Prostate gland (tissue), 2 donors: ENCODE measurements around the gene EFCC1. TPM values are rescaled to one million over a fixed set of nuclear protein-coding genes. Genes with fewer than 3 reads are reported as not detected.

Experiments
- DNase-seq: peaks from one replicate; pipeline ENCODE4 v3.0.0-alpha.2; 2019; ENCODE audit warnings: low spot score
- H3K27ac ChIP-seq, 2 donors: fragments of 200-600 bp; sonication (generic); 2 replicates each; pipeline ENCODE4 v1.5.1; 2017 to 2019
- H3K27me3 ChIP-seq: fragments of 200-600 bp; sonication (generic); replicated peaks from 2 replicates; pipeline ENCODE4 v1.5.1; 2019; ENCODE audit not compliant: insufficient read depth
- H3K36me3 ChIP-seq, 2 donors: fragments of 200-600 bp; sonication (generic); 1 replicate in 1 of 2; 2 replicates in 1 of 2; pipeline versions ENCODE4 v1.5.1 to v1.8.1; 2017 to 2019
- H3K4me1 ChIP-seq: fragments of 200-600 bp; sonication (generic); replicated peaks from 2 replicates; pipeline ENCODE4 v1.5.1; 2019
- H3K4me3 ChIP-seq, 2 donors: fragments of 200-600 bp; sonication (generic); 2 replicates each; pipeline ENCODE4 v1.5.1; 2017 to 2019
- H3K9me3 ChIP-seq: fragments of 200-600 bp; sonication (generic); 2 replicates; pipeline ENCODE4 v1.5.1; 2017
- CTCF ChIP-seq, 4 experiments: fragments of 200-600 bp in 2 of 4; fragments of 450-650 bp in 2 of 4; sonication (generic) in 2 of 4; IDR thresholded peaks; 1 replicate in 3 of 4; 2 replicates in 1 of 4; pipeline ENCODE4 v1.5.1; 2016 to 2019; ENCODE audit warnings: antibody characterized with exemption in 4 of 4, mild to moderate bottlenecking in 2 of 4, moderate library complexity in 2 of 4
- POLR2A ChIP-seq: fragments of 450-650 bp; IDR thresholded peaks from one replicate; pipeline ENCODE4 v1.6.1; 2016; ENCODE audit warnings: antibody characterized with exemption, mild to moderate bottlenecking
- POLR2AphosphoS5 ChIP-seq: sonication (generic); formaldehyde crosslinking; IDR thresholded peaks from one replicate; pipeline ENCODE4 v1.6.1; 2017; ENCODE audit warnings: antibody characterized with exemption
- WGBS: methylation state at CpG from one replicate; pipeline ENCODE4 v1.1.5; 2018; 5-methylcytosine and 5-hydroxymethylcytosine counted together
- intact Hi-C: fragments of 100-400 bp; cut with DNase I; formaldehyde crosslinking; loops from one replicate; pipeline ENCODE4 v1.14.2; 2022
- total RNA-seq, 2 donors: library from RNA; depleted of rRNA; stranded (reverse); fragments of >200 nt; gene quantifications; one replicate each; pipeline ENCODE4 v1.1.0, GENCODE V29; 2016

EFCC1 gene
- total RNA-seq, 2 donors from 2014 or later: 1.8 to 4.0 TPM

- WGBS: 84% methylated on average over 10 of the region's 10 CpGs
- TF ChIP-seq CTCF (IDR thresholded peaks at IDR 0.05): no peak
- no peak for DNase-seq
- Histone ChIP-seq H3K4me1 (no peaks in the 10 kb centered on the region), H3K9me3 (no peaks in the 10 kb centered on the region), H3K36me3 (no peaks in the 10 kb centered on the region), H3K4me3 (no peak overlapping the region), H3K27ac (no peak overlapping the region), H3K27me3 (no peaks in the 10 kb centered on the region)
- intact Hi-C loops: no loop called here
Observed at GRCh38 chr3:129038121-129038855, 37.2 kb downstream of the EFCC1 start.

DNA sequence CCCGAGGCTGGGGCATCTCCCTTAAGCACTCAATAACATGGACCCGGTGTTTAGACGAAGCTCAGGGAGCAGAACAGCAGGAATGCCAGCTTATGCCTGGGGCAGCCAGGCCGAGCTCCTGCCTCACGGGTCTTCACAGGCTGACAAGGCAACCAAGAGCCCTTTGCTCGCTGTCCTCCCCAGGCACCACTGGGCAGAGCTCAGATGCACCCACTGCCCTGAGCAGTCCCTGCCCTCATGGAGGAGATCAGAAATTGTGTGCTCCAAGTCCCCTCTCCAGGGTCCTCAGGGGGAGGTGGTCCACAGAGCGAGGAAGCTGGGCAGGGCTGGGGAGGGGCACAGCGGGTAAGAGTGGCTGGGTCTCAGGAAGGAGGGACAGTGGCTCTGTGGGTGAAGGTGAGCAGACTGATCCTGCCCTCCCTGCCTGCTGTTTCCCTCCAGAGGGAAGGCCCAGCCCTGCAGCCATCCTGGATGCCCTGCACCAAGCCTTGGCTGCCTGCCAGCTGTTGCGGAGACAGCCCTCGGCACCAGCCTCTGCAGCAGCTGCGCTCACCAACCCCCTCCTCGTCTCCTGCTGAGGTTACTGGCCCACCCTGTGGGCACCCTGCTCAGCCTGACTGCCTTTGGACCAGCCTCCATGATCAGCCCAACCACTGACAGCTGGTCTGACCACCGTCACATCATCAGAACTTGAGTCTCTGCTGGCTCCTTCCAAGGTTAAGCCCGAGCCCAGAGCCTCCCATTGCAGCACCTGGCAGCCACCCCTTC lies 38.4 kb downstream of the EFCC1 start:
- no peaks in the 10 kb centered on the region for H3K36me3 ChIP-seq
- intact Hi-C loops: no loop called here
- DNase-seq: no peak
- no peak overlapping the region for H3K27ac ChIP-seq
- WGBS: 59% methylated on average over 14 of the region's 14 CpGs
- H3K4me1 ChIP-seq: no peaks in the 10 kb centered on the region
- no peaks in the 10 kb centered on the region for H3K27me3 ChIP-seq
- no peak for TF ChIP-seq CTCF (IDR thresholded peaks at IDR 0.05)
- no peak for TF ChIP-seq POLR2A
- no peak for TF ChIP-seq POLR2AphosphoS5
- no peak overlapping the region for H3K4me3 ChIP-seq
- no peaks in the 10 kb centered on the region for H3K9me3 ChIP-seq

DNA sequence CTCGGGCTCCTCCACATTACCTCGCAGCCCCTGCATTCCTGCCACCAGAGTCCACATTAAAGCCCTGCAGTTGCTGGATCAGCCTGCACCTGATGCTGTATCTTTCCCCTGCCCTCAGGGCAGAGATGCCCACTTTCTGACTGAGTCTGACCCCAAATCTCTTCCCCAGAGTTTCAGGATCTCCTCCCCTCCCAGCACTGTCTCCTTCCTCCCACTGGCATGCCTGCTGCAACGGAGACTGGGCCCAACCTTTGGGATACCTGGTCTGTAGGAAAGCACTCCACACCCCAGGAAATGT lies 38.9 kb downstream of the EFCC1 start:
- no peak for TF ChIP-seq POLR2AphosphoS5
- Histone ChIP-seq H3K27ac (no peak overlapping the region), H3K4me1 (no peaks in the 10 kb centered on the region), H3K9me3 (no peaks in the 10 kb centered on the region), H3K36me3 (no peaks in the 10 kb centered on the region), H3K27me3 (no peaks in the 10 kb centered on the region), H3K4me3 (no peak overlapping the region)
- intact Hi-C loops: no loop called here
- WGBS: 64% methylated on average over 3 of the region's 3 CpGs
- no peak for DNase-seq

DNA sequence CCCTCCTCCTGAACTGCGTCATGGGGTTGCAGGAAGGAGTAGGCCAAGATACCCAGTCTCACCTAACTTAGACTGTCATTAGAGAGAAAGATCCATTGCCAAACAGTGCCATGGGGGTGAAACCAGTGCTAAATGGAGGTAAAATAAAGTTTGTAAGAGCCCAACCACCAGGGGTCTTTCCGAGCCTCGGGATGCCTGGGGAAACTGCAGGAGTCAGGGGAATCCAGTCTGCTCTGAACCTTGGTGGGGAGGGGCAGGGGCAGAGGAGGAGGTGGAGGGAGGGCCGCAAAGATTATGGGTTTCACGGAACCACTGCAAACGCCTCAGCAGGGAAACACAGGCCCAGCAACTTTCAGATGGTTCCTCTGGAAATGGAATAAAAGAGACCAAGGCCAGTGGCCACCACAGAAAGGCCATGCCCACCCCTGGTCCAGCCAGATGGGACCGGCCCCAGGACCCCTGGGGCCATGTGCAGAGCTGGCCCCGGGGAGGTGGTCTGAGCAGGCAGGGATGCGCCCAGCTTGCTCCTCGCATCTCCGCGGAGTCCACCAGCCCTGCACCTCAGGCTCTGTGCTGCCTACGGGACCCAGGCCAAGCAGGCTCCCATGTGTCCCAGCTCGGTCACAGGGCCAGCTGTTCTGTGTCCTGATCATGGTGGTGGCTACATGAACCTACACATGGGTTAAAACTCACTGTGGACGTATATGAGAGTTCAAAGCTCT lies 39.6 kb downstream of the EFCC1 start:
- H3K36me3 ChIP-seq: no peaks in the 10 kb centered on the region
- DNase-seq: no peak
- no peaks in the 10 kb centered on the region for H3K4me1 ChIP-seq
- no peaks in the 10 kb centered on the region for H3K27me3 ChIP-seq
- intact Hi-C loops: no loop called here
- 89% methylated on average over 14 of the region's 15 CpGs for whole genome bisulfite sequencing
- H3K27ac ChIP-seq: no peak overlapping the region
- no peak for TF ChIP-seq CTCF (IDR thresholded peaks at IDR 0.05)
- no peak for TF ChIP-seq POLR2A
- TF ChIP-seq POLR2AphosphoS5: no peak
- H3K4me3 ChIP-seq: no peak overlapping the region
- H3K9me3 ChIP-seq: no peaks in the 10 kb centered on the region

- TF ChIP-seq POLR2AphosphoS5 (no peak), CTCF (IDR thresholded peaks at IDR 0.05) (no peak), POLR2A (no peak)
- 5% methylated on average over 34 of the region's 43 CpGs for WGBS
- Histone ChIP-seq H3K9me3 (no peaks in the 10 kb centered on the region), H3K36me3 (no peaks in the 10 kb centered on the region), H3K4me3 (peak overlapping the region in 1 of 2 donors; percentile 15), H3K27me3 (no peaks in the 10 kb centered on the region), H3K27ac (no peak overlapping the region), H3K4me1 (no peaks in the 10 kb centered on the region)
- DNase-seq: no peak
- intact Hi-C loops: no loop called here
Observed at GRCh38 chr3:129045675-129046036, 44.6 kb downstream of the EFCC1 start.
